Right ventricle myocardium inferior (tissue), 1 donor: Measurements from ENCODE around the gene TRPV2. TPM values are rescaled to one million over a fixed set of nuclear protein-coding genes. Genes with fewer than 3 reads are reported as not detected.
"Not testable (repeated sequence)": the region's sequence is repeated elsewhere in the genome, so short reads cannot be mapped to it uniquely, and the experiment has no call there.

Experiments
- ATAC-seq: fragments of 200-7000 bp; cut with Tn5 transposase; one replicate; pipeline ENCODE4 v1.9.1; 2020; ENCODE audit warnings: mild to moderate bottlenecking, moderate library complexity
- DNase-seq: peaks from one replicate; pipeline ENCODE4 v3.0.0; 2021; ENCODE audit errors: missing footprints
- intact Hi-C: fragments of 100-400 bp; cut with DNase I; formaldehyde crosslinking; loops from one replicate; pipeline ENCODE4 v1.11.0; 2022
- total RNA-seq: library from RNA; stranded (reverse); fragmentation: NEBNext Ultra II Directional; extraction: Animal tissue kit (Norgen Biotek cat#: 25700); gene quantifications from one replicate; pipeline ENCODE4 v1.2.1, GENCODE V29; 2021
- donor health status: DM: no; HTN: yes; CAD: no; lungs with severe emphysema.

The TRPV2 gene
- total RNA-seq, 1 donor from 2014 or later: 11.2 TPM

GRCh38 chr17:16429083-16429482 lies 13.7 kb downstream of the TRPV2 start:
- no peak for ATAC-seq
- peak; percentile 32 for DNase-seq
- intact Hi-C loops: no loop called here

DNA sequence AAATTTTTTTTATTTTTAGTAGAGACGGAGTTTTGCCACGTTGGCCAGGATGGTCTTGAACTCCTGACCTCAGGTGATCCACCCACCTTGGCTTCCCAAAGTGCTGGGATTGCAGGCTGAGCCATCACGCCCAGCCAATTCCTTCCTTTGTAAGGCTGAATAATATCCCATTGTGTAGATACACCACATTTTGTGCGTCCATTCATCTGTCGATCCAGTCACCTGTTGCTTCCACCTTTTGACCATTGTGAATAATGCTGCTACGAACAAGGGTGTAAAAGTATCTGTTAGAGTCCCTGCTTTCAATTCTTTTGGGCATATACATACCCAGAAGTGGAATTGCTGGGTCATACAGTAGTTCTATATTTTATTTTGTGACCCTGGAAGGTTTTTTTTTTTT lies 15.3 kb downstream of the TRPV2 start:
- no peak for DNase-seq
- intact Hi-C loops: no loop called here
- no peak for ATAC-seq

- no peak for DNase-seq
- no peak for ATAC-seq
- intact Hi-C loops: no loop called here
Measured at GRCh38 chr17:16432017-16432416, 16.6 kb downstream of the TRPV2 start.

GRCh38 chr17:16433514-16433913 lies 18.1 kb downstream of the TRPV2 start:
- intact Hi-C loops: no loop called here
- no peak for DNase-seq
- no peak for ATAC-seq

GRCh38 chr17:16434662-16435061 lies 19.3 kb downstream of the TRPV2 start:
- DNase-seq: no peak
- no peak for ATAC-seq
- intact Hi-C loops: no loop called here

GRCh38 chr17:16435925-16436886 lies 20.8 kb downstream of the TRPV2 start:
- intact Hi-C loops: no loop called here
- no peak for ATAC-seq
- DNase-seq: no peak

GRCh38 chr17:16437083-16437482 lies 21.7 kb downstream of the TRPV2 start:
- ATAC-seq (no peak), DNase-seq (no peak)
- intact Hi-C loops: no loop called here

GRCh38 chr17:16438173-16438556 lies 22.8 kb downstream of the TRPV2 start:
- no peak for DNase-seq
- intact Hi-C loops: loop anchor here (2.0 kb wide), 1 partner anchor 57 kb away; the partner anchor contains the start of gene UBB
- ATAC-seq: no peak

GRCh38 chr17:16438557-16439302 lies 23.4 kb downstream of the TRPV2 start:
- intact Hi-C loops: loop anchor here (2.0 kb wide), 1 partner anchor 58 kb away; the partner anchor contains the start of gene UBB
- ATAC-seq (peak; percentile 97), DNase-seq (peak; percentile 94)

GRCh38 chr17:16439303-16439791 lies 24.0 kb downstream of the TRPV2 start:
- intact Hi-C loops: loop anchor here (2.0 kb wide), 1 partner anchor 59 kb away; the partner anchor contains the start of gene UBB
- DNase-seq (no peak), ATAC-seq (no peak)

DNA sequence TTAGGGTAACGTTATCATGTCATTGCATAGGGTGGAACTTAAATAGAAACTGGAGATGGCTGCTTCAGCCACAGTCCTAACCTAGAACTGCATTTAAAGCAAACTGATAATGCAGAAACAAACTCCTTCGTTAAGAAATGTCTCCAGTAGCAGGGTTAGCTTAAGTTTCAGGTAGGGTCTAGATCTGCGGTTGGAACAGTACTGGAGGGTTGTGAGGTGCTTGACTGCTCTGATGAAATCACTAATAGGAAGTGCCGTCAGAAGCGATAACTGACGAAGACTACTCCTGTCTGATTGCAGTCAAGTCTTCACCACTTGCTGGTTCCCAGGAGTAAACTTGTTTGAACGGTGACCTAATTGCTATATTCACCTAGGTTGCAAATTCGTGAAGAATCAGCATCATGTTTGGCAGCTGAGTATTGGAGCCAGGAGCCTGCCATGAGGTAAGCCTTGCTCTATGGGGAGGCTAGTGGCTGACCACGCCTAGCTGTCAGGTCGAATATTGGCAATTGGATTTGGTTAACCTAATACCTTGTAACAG lies 24.5 kb downstream of the TRPV2 start:
- intact Hi-C loops: loop anchor here (2.0 to 5.0 kb wide), 2 partner anchors 59 to 147 kb away; partner anchors contain the start of gene UBB
- ATAC-seq (no peak), DNase-seq (no peak)

DNA sequence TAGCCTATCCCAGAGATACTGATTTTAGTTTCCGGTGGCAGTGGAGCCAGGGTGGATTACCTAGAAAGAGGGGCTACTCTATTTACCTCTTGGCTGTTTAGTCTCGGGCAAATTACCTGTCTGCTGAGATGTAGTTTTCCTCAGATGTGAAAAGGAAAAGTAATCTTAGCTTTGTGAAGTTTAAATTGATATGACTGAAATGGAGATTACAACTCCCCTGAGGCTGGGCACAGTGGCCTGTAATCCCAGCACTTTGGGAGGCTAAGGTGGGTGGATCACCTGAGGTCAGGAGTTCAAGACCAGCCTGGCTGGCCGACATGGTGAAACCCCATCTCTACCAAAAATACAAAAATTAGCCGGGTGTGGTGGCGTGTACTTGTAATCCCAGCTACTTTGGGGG lies 25.0 kb downstream of the TRPV2 start:
- DNase-seq, ATAC-seq: not testable (repeated sequence)
- intact Hi-C loops: loop anchor here (5.0 kb wide), 1 partner anchor 147 kb away; no protein-coding TSS in a partner anchor

- ATAC-seq: no peak
- intact Hi-C loops: loop anchor here (5.0 kb wide), 1 partner anchor 146 kb away; no protein-coding TSS in a partner anchor
- DNase-seq: no peak
Measured at GRCh38 chr17:16440901-16441629, 25.7 kb downstream of the TRPV2 start.

GRCh38 chr17:16442141-16442540 lies 26.8 kb downstream of the TRPV2 start:
- intact Hi-C loops: loop anchor here (5.0 kb wide), 1 partner anchor 145 kb away; no protein-coding TSS in a partner anchor
- no peak for DNase-seq
- no peak for ATAC-seq

- DNase-seq (no peak), ATAC-seq (no peak)
- intact Hi-C loops: loop anchor here (5.0 kb wide), 1 partner anchor 144 kb away; no protein-coding TSS in a partner anchor
Measured at GRCh38 chr17:16442594-16443510, 27.5 kb downstream of the TRPV2 start.

DNA sequence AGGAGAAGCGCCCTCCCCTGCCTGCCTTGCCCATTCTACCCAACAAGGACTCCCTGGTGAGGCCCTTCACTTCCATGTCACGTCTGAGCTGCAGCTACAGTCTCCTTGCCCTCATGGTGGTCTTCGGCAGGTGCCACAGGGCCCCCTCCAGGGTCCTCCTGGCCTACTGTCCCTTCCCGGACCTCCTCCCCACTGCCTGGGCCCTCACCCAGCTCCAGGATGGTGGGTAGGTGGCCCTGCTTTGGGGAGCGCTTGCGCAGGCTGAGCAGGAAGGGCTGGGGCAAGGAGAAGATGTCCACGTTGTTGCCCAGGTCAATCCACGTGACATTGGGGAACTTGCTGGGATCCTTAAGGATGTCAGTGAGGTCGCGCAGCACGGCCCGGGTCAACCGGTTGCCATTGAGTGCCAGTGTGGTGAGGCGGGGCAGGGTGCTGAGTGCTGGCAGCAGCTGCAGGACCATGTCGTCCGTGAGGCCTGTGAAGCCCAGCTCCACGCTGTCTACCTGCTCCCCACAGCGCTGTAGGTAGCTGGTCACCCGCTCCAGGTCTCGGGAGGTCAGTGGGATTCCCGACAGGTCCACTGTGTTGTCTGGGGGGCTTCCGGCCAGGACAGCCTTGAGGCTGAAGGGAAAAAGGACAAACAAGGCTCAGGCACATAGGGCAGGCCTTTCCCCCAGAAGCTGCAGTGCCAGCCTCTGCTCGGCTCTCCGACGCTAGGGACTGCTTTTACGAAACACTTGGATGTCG lies 28.3 kb downstream of the TRPV2 start:
- ATAC-seq (no peak), DNase-seq (no peak)
- intact Hi-C loops: loop anchor here (5.0 kb wide), 1 partner anchor 144 kb away; no protein-coding TSS in a partner anchor
